ENCODE data around the gene ZNF512.
"Not testable (repeated sequence)": the region's sequence is repeated elsewhere in the genome, so short reads cannot be mapped to it uniquely, and the experiment has no call there.

The ZNF512 gene

DNA sequence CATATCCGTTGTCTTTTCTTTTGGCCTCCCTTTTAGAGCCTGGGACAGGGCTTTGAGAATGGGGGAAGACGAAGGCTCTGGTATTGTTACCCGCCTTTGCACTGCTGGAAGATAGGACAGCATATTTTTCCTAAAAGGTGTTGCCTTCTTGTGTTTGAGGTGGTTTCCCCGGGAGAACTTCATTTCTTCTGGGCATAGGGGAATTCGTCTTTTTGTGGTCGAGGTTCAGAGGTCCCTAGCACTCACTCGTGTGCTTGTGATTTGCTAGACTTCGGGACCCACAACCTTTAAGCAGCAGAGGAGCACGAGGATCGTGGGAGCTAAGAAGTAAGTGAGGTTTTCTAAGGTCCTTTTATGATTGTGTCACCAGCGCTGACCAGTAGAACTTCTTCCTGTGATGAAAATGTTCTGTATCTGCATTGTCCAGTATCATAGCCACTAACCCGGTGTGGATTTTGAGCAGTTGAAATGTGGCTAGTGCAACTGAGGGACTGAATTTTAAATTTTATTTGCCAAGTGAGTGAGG lies 611 bp downstream of the ZNF512 start:
- DNase-seq = no peak

DNA sequence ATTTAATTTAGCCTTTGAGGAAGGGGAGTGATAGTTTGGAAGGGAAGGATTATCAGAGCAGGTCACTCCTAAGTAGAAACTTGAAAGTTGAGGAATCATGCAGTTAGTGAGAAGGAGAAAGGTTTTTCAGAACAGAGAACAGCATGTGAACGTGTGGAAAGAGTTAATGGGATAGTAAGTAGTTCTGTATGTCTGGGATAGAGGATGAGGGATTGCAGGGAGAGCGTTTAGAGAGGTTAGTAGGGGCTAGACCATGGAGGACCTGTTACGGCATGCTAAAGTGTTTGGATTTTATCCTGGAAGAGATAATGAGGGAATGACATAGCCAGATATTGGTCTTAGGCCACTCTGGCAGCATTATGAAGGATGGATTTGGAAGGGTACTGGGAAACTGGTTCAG lies 1.8 kb downstream of the ZNF512 start:
- DNase-seq = no peak

DNA sequence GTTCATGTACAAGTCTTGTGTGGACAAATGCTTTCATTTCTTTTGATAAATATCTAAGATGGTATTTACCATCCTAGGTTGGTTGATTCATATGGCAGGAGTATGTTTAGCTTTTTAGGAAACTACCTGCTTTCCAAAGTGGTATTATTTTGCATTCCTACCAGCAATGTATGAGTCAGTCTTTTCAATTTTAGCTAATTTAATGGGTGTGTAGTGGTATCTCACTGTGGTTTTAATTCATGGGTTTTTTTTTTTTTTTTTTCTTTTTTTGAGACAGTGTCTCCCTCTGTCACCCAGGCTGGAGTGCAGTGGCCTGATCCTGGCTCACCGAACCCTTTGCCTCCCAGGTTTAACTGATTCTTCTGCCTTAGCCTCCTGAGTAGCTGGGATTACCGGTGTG lies 4.2 kb downstream of the ZNF512 start:
- no peak for DNase-seq

DNA sequence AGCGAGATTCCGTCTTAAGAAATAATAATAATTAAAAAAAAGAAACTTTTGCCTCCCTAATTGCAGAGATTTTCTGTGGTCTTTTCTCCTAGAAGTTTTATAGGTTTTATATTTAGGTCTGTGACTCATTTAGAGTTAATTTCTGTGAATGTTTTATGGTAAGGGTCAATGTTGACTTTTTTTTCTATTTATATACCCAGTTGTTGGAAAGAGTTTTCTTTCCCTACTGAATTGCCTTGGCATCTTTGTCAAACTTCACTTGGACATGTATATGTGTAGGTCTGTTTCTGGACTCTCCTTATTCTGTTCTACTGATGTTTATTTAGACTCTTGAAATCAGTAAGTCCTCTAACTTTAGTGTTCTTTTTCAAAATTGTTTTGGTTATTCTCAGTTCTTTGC lies 5.5 kb downstream of the ZNF512 start:
- DNase-seq = no peak

DNA sequence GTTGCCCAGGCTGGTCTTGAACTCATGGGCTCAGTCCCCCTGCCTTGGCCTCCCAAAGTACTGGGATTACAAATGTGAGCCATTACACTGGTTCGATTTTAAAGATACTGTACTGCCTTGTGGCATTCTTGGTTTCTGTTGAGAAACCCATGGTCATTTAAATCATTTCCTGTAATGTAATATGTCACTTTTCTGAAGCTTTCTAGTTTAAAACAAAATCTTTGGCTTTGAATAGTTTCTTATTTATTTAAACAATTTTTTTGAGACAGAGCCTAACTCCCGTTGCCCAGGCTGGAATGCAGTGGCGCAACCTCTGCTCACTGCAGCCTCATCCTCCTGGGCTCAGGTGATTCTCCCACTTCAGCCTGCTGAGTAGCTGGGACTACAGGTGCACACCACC lies 8.9 kb downstream of the ZNF512 start:
- no peak for DNase-seq

DNA sequence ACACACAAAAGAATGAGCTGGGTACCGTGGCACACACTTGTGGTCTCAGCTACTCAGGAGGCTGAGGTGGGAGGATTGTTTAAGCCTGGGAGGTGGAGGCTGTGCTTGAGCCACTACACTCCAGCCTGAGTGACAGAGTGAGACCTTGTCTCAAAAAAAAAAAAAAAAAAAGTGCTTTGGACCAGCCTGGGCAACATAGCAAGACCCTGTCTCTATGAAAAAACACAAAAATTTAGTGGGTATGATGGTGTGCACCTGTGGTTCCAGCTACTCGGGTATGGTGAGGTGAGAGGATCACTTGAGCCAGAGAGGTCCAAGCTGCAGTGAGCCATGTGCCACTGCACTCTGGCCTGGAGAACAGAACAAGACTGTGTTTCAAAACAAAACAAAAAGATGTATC lies 10.4 kb downstream of the ZNF512 start:
- no peak for DNase-seq

DNA sequence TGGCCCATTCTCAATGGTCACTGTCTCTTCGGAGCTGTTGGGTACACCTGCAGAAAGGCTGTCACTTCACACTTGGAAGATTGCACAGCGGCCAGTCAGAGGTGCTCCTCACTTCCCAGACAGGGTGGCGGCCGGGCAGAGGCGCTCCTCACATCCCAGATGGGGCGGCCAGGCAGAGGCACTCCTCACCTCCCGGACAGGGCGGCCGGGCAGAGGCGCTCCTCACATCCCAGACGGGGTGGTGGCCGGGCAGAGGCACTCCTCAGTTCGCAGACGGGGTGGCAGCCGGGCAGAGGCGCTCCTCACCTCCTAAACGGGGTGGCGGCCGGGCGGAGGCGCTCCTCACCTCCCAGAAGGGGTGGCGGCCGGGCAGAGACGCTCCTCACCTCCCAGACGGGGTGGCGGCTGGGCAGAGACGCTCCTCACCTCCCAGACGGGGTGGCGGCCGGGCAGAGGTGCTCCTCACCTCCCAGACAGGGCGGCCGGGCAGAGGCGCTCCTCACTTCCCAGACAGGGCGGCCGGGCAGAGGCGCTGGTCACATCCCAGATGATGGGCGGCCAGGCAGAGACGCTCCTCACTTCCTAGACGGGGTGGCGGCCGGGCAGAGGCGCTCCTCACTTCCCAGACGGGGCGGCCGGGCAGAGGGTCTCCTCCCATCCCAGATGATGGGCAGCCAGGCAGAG lies 11.3 kb downstream of the ZNF512 start:
- not testable (repeated sequence) for DNase-seq

DNA sequence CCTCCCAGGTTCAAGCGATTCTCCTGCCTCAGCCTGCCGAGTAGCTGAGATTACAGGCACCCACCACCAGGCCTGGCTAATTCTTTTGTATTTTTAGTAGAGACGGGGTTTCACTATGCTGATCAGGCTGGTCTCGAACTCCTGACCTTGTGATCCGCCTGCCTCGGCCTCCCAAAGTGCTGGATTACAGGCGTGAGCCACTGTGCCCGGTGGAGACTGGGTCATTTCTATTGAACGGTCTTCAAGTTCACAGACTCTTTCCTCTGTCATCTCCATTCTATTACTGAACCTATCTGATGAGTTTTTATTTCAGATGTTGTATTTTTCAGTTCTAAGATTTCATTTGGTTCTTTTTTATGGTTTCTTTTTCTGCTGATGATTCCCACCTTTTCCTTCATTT lies 12.6 kb downstream of the ZNF512 start:
- not testable (repeated sequence) for DNase-seq

DNA sequence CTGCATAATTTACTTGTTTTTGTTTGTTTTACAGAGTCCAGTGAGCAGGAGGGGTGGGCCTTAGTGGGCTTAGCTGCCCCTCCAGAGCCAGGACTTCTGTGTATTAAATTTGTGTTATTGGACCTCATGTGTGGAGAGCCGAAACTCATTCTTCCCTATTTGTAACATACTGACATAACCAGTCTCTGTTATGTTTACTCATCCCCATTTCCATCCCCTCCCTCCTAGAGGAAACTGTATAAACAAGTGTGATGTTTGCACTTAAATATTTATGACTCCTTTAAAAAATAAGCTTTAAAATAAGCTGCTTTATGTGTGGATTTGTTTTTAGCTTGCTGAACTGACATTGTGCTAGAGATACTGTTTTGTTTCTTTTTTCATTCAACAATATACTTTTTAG lies 13.8 kb downstream of the ZNF512 start:
- no peak for DNase-seq

DNA sequence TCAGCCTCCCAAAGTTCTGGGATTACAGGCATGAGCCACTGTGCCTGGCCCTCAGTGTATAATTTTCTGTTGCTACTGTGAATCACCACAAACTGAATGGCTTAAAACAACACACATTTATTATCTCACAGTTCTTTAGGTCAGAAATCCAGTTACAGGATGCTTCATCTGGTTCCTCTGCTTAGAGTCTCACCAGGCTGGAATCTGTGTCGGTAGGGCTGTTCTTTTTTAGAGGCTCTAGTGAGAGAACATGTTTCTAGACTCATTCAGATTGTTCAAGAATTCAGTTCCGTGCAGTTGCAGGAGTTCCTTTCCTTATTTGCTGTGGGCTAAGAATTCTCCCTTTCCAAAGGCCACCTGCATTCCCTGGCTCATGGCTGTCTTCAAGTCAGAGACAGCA lies 23.8 kb downstream of the ZNF512 start:
- no peak for DNase-seq

DNA sequence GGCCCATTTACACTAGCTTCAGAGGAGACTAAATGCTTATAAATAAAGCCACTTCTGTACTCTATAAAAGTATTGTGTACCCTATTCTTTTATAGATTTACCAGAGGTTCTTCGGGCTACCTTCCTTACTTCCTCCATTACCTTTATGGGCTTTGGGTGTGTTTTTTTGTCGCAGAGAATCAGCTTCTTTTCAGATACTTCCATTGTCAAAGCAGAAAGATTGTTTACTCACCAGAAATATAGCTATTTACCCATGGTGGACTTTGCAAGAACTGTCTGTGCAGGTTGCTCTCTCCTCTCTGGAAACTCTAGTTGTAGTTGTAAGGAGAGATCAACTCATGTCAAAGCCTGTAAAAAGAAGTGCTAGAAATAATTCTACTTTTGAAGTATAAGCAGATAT lies 31.1 kb downstream of the ZNF512 start:
- DNase-seq = no peak

DNA sequence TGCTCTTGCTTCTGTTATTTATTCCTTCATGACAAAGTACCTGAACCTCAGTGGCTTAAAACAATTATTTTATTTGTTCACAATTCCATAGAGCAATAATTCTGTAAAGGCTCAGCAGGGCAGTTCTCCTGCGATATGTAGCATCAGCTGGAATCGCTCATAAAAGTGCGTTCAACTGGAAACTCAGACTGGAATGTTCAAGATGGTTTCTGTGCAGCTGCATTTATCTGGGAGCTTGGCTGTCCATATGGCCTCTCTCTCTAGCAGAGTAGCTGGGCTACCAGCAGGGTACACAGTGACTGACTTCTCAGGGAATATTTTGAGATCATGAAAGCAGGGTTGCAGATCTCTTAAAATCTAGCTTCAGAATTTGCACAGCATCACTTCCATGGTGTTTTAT lies 32.5 kb downstream of the ZNF512 start:
- DNase-seq = no peak

DNA sequence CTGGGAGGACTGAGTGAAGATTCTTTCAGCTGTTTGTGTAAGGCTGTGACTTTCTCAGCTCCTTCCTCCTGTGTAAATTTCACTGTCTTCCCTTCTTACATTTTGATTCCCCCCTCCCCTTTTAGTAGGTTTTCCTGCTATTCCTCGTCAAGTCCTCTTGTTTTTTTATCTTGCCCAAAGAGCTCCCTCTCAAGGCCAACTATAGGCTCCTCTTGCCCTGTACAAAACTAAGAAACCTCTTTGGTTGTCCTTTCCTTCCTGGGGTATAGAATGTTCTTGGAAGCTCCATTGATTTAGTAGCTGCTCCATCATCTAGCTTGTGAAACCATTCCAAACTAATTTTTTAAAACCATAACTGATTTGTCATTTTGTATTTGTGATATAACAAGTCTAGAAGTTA lies 38.7 kb downstream of the ZNF512 start:
- DNase-seq = no peak

DNA sequence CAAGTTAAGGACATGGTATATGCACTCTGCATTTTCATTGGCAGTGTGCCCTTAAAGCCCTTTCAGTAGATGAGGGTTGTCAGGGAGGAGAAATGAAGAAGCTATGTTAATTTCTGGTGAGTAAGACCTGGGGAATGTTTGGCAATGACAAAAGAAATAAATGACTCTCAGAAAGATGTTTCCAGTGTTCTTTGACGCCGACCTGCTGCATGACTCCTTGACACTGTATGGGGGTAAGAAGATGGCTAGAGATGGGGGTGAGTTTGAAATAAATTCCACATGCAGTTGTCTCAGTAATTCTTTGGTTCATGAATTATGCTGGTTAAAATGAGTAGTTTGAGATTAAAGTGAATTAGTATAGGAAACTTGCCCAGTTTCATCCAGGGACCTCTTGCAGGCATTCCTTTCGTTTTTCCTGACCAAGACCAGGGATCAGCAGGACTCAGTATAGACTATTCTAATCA lies 40.1 kb downstream of the ZNF512 start:
- no peak for DNase-seq

DNA sequence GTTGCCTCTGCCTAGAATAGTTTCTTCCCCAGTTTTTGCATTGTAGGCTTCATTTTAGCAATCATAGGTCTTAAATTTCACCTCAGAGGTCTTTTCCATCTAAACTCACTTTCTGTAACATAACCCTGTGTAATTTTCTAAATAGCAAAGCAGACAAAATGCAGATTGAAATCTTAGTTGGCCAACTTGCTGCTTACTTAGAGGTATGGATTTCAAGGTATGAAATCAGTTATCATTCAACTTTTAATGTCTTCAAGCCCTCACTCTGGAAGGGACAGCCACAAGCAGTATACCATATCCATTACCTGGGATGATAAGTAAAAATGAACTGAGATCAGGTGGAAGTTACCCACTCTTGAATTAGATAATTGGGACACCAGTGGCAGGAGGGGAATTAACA lies 42.1 kb downstream of the ZNF512 start:
- no peak for DNase-seq

DNA sequence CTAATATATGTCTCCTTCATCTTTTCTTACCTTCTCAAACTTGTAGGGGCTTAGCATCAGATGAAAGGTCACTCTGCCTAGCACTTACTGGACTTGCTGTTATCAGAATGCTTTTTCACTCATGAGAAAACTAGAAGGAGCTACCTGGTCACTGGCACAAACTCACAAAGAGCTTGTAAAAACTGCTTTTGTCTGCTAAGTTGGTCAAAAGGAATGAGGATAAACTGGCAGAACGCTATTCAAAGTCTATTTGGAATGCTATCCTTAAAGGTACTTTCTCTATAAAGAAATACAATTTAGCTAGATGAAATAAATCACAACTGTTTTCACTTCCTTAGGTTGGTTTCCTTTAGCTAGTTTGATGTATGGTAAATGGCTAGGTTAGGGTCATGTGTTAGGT lies 43.5 kb downstream of the ZNF512 start:
- not testable (repeated sequence) for DNase-seq

DNA sequence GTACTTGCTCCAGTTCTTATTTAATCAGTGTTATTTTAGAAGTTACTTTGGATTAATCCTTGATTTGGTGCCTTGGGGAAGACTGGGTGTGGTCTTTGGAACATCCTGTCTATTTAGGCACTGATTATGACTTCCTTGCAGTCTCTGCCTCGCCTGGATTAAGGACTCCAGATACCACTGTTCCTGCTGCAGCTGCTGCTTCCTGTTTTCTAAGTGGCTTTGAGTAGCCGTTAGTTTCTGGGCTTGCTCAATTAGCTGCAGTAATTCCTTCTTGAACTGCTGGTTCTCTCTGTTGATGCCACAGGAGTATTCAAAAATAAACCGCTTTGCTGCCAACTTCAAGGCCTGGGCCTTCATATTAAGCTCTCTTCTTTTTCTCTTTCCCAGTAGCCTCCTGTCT lies 44.1 kb downstream of the ZNF512 start:
- DNase-seq = not testable (repeated sequence)

DNA sequence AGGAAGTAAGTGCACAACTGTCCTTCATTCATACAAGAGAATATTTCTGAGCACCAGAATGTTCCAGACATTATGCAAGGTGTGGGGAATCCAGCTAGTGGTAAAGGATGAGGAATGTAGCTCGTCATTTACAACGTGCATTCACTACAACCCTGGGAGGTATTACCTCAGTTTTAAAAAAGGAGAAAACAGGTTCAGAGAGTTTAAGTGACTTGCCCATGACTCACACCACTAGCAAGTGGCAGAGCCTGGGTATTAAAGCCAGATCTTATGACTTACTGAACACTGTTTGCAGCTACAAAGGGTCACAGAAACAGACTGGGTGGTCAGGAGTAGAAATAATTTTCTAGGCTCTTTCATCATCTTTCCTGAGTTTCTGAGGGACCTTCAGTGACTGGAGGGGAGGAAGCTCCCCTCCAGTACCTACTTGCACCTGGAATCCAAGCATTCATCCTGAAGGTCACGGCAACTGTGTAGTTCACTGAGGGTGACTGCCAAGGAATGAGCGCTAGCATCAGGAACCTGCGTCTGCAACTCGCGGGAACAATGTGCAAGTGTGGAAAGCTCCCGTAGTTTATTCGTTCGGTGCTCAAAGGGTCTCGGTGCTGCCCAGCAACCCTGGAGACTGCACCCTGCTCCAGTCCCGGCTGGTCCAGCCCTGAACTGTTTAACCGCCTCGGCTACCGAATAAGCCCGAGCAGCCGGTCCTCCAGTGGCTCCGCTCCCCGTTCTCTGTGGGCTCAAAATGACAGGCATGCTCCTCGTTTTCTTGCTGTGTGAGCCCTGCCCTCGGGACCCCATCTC lies 45.3 kb downstream of the ZNF512 start:
- DNase-seq = no peak

DNA sequence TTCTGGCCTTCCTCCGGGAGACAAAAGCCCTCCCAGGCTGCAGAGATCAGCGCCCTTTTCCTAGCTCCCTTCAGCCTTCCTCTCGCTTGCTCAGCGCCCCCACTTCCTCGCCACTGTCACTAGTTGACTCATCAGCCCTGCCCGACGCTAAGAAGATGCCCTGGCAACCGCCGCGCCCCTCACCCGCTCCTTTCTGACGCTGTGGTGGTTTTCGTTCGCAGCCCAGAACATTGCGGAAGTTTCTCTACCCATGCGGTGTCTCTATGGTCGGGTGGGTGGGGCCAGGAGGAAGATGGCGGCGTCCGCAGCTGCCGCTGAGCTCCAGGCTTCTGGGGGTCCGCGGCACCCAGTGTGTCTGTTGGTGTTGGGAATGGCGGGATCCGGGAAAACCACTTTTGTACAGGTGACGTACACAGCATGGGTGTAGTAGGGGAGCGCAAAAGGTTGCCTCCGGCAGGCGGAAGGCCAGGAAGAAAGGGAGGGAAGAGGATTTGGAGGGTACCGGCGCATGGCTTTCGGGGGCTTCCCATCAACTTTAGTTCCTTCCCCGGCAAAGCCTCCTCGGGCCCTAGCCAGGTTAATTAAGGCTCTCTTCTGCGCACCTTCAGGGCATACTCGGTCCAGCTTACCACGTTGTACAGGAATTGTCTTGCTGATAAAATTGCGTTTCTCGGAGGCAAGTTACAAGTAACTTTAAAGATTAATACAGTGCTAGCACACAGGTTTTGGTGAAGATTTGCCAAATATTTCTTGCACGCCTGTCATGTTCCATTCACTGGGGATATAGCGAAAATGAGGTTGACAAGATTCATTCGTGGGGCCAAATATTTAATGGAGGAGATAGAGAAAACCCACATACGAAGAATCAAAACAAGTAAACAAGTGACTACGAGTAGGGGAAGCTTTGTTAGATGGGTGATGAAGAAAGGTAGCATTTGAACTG lies 46.2 kb downstream of the ZNF512 start, which contains the start of the genes CCDC121 and GPN1:
Gene CCDC121 (minus strand): TSS at position 246 of the 943 bp plus-strand sequence. CDS start 1,213 bp downstream, outside the sequence.
Gene GPN1 (plus strand): TSS at position 284 of the 943 bp plus-strand sequence. CDS start 9 bp downstream, at position 293.
- peak; percentile 94 for DNase-seq

DNA sequence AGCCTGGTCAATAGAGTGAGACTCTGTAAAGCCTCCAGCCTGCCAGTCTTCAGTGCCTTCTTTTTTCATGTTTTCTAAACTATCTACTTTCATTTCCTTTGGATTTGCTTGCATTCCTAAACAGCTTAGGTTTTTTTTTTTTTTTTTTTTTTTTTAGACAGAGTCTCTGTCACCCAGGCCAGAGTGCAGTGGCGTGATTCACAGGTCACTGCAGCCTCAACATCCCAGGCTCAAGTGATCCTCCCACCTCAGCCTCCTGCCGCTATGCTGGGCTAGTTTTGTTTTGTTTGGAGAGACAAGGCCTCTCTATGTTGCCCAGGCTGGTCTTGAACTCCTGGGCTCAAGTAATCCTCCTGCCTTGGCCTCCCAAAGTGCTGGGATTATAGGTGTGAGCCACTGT lies 47.4 kb downstream of the ZNF512 start:
- not testable (repeated sequence) for DNase-seq

DNA sequence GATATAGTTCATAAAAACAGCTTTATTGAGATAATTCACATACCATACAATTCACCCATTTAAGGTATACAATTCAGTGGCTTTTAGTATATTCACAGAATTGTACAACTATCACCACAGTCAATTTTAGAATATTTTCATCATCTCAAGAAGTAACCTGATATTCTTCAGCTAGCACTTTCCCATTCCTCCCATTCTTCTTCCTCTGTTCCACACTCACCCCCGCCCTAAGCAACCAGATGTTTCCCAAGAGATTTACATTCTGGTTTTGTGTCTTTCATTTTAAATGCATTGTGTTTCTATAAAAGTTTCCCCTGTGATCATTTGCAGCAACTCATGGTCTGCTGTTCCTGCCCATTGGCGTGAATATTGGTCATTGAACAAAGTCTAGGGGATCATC lies 51.4 kb downstream of the ZNF512 start:
- DNase-seq = no peak

DNA sequence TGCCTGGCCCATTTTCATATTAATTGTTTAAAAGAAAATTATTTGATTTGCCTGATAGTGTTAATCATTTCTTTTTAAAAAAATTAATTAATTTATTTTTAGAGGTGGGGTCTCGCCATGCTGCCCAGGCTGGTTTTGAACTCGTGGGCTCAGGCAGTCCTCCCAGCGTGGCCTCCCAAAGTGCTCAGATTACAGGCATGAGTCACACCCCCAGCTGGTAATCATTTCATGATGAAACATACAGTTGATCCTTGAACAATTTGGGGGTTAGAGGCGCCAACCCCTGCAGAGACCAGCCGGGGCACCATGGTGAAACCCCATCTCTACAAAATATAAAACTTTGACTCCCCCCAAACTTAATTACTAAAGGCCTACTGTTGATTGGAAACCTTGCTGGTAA lies 53.9 kb downstream of the ZNF512 start:
- DNase-seq = no peak
